GM21515 (cell line): Measurements from ENCODE around the gene PPM1F.
"Not testable (repeated sequence)": the region's sequence is repeated elsewhere in the genome, so short reads cannot be mapped to it uniquely, and the experiment has no call there.

ENCODE experiments used
- ATAC-seq: cut with Tn5 transposase; IDR thresholded peaks from one replicate; pipeline ENCODE4 v1.9.1; 2021; ENCODE audit not compliant: unreplicated experiment

The PPM1F gene

DNA sequence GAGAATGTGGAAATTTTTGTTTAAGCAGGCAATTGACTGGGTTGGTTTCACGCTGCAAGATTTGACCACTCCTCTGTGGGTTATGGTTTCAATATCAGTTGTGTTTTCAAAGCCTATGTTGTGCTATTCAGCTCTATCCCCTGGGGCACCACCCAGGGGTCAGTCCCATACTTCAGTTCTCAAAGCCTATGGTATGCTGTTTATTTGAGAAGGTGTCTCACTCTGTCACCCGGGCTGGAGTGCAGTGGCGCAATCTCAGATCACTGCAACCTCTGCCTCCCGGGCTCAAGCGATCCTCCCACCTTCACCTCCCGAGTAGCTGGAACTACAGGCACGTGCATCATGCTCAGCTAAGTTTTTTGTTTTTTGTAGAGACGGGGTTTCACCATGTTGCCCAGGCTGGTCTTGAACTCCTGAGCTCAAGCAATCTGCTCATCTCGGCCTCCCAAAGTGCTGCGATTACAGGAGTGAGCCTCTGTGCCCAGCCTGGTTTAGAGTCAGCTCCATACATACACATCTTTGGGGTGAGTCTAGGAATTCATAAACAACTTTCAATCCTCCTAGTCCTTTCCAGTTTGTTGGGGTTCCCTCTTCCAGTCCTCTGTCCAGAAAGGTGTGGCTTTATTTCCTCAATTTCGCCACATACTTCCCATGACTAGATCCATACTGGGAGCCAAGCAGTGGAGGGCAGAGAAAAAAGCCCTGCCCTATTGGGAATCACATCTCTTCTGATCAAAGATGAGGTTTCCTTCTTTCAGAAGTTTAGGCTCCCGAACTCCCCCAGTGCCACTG is 50.2 kb downstream of the PPM1F start:
- no peak for ATAC-seq

DNA sequence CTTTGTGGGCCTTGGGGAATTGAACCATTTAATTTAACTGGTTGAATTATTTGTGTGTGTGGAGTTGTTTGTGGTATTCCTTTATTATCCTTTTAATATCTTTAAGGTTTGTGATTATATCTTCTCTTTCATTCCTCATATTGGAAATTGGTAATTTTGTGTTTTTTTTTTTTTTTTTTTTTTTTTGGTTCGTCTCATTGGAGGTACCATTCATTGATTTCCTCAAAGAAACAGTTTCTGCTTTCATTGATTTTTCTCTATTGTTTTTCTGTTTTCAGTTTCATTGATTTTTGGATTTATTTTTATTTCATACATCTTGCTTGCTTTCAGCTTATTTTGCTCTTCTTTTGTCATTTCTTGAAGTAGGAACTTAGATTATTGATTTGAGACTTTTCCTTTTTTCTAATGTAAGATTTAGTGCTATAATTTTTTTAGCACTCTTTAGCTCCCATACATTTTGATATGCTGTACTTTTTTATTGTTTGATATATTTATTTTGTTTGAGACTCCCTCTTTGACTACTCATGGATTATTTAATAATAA is 54.2 kb downstream of the PPM1F start:
- ATAC-seq: no peak

DNA sequence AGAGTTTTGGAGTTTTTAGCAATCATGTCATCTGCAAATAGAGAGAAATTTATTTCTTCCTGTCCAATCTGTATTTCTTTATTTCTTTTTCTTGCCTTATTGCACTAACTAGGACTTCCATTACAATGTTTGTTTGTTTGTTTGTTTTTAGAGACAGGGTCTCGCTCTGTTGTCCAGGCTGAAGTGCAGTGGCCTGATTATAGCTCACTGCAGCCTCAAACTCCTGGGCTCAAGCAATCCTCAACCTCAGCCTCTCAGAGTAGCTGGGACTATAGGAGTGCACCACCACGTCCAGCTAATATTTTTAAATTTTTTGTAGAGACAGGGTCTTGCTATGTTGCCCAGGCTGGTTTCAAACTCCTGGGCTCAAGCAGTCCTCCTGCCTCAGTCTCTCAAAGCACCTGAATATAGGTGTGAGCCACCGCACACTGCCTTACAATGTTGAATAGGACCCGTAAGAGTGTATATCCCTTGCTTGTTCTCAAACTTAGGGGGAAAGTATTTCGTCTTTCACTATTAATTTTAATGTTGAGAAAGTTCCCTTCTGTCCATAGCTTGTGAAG is 55.6 kb downstream of the PPM1F start:
- no peak for ATAC-seq

DNA sequence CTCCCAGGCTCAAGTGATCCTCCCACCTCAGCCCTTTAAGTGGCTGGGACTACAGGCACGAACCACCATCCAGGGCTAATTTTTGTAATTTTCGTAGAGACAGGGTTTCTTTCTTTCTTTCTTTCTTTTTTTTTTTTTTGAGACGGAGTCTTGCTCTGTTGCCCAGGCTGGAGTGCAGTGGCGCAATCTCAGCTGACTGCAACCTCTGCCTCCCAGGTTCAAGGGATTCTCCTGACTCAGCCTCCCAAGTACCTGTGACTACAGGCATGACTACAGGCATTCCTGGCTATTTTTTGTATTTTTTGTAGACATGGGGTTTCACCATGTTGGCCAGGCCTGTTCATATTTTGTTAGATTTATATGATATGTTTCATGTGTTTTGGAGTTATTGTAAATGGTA is 56.4 kb downstream of the PPM1F start:
- not testable (repeated sequence) for ATAC-seq

DNA sequence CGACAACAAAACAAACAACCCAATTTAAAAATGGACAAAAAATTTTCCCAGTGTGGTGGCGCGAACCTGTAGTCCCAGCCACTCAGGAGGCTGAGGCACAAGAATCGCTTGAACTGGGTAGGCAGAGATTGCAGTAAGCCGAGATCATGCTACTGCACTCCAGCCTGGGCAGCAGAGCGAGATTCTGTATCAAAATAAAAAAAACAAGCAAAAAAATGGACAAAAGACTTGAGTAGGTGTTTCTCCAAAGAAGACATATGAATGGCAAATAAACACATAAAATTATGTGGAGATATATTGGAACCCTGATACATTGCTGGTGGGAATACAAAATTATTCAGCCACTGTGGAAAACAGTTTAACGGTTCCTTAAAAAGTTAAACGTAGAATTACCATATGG is 57.8 kb downstream of the PPM1F start:
- no peak for ATAC-seq

DNA sequence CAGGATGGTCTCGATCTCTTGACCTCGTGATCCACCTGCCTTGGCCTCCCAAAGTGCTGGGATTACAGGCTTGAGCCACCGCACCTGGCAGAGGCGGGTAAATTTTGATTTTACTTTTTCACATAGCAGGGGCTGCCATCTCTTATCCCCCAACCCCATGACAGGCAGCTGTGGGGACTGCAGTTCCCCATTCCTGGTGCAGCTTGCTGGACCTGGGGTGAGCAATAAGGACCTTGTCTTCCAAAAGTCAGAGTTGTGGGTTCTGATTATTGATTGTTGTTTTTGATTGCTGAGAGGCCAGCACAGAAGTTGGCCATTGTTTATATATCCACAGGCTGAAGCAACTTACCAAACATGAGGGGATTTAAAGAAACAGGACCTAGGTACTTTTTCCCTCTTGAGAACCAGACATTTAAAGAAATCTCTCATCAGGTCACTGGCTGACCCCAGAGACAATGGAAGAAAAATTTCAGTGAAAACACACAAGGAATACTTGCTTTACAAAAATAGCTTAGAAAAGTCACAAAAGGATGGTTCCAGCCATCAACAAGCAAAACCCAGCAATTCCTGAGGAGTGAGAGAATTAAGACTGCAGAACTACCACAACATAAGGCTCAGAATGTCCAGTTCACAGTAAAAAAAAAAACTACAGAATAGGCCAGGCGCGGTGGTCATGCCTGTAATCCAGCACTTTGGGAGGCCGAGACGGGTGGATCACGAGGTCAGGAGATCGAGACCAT is 63.2 kb downstream of the PPM1F start:
- ATAC-seq: no peak

DNA sequence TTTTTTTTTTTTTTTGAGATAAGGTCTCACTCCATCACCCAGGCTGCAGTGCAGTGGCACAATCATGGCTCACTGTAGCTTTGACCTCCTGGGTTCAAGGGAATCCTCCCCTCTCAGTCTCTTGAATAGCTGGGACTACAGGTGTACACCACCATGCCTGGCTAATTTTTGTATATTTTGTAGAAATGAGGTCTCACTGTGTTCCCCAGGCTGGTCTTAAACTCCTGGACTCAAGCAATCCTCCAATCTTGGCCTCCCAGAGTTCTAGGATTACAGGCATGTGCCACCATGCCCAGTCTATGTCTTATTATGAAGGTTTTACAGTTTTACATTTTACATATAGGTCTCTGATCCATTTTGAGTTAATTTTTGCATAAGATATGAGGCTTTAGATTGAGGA is 64.8 kb downstream of the PPM1F start:
- no peak for ATAC-seq

DNA sequence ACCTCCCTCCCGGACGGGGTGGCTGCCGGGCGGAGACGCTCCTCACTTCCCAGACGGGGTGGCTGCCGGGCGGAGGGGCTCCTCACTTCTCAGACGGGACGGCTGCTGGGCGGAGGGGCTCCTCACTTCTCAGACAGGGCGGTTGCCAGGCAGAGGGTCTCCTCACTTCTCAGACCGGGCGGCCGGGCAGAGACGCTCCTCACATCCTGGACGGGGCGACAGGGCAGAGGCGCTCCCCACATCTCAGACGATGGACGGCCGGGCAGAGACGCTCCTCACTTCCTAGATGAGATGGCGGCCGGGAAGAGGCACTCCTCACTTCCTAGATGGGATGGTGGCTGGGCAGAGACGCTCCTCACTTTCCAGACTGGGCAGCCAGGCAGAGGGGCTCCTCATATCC is 68.7 kb downstream of the PPM1F start:
- ATAC-seq: not testable (repeated sequence)

DNA sequence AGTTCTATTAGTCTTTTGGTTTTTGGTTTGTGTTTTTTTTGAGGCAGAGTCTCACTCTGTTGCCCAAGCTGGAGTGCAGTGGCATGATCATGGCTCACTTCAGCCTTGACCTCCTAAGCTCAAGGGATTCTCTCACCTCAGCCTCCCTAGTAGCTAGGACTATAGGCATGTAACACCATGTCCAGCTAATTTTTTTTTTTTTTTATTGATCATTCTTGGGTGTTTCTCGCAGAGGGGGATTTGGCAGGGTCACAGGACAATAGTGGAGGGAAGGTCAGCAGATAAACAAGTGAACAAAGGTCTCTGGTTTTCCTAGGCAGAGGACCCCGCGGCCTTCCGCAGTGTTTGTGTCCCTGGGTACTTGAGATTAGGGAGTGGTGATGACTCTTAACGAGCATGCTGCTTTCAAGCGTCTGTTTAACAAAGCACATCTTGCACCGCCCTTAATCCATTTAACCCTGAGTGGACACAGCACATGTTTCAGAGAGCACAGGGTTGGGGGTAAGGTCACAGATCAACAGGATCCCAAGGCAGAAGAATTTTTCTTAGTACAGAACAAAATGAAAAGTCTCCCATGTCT is 69.8 kb downstream of the PPM1F start:
- ATAC-seq: not testable (repeated sequence)

DNA sequence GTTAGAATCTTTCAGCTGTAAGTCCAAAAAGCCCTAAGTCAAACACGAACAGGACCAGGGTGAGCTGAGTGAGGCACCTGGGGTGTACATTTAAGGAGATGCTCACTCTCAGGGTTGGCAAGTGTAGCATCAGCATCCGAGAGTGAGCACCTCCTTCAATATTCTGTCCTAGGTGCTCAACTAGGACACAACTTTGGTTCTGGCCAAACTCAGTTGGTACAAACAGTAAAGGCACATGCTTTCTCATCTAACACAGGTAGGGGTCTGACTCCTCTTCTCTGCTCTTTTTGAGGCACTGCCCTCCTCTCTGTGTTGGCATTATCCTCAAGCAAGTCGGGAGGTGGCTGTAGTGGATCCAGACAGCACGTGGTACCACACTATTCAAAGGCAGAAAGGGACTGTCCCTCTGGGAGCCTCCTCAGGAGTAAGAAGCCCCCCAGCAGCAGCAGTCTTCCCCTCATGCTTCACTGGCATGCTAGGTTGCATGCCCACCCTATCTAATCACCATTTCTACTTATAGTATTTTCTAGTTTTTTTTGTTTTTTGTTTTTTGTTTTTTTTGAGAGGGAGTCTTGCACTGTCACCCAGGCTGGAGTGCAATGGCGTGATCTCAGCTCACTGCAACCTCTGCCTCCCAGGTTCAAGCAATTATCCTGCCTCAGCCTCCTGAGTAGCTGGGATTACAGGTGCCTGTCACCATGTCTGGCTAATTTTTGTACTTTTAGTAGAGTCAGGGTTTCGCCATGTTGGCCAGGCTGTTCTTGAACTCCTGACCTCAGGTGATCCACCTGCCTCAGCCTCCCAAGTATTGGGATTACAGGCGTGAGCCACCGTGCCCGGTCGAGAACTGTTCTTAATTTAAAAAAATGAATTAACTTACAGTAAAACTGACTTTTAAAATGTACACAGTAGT is 70.6 kb downstream of the PPM1F start:
- ATAC-seq: no peak

DNA sequence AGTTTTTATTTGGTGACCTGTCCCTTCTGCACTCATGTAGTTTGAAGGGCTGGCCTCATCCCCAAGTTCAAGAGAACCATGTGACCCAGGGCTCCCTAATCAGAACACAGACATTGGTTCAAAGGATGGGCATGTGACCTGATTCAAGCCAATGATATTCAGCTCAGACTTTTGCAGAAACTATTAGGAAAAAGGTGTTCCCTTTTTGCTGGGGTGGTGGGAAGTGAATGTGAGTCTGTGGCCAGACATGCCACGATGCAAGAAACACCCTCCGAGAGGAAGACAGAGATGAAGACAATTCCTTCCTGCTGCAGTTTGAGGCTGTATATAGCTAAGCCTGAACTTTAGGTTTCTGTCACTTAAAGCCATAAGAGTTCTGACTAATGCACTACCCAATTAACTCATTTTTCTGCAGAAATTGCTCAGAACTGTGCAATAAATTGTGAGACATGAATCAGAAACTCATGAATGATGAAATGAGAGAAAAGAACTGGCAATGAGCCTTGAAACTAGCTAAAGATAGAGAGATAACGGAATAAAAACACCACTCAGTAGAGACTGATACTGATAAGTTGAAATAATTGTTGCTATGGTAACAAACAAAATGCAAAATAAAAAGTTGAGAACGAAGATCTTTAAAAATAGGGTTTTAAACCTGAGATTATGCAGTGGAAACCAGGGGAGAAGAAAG is 76.0 kb downstream of the PPM1F start:
- ATAC-seq: no peak

DNA sequence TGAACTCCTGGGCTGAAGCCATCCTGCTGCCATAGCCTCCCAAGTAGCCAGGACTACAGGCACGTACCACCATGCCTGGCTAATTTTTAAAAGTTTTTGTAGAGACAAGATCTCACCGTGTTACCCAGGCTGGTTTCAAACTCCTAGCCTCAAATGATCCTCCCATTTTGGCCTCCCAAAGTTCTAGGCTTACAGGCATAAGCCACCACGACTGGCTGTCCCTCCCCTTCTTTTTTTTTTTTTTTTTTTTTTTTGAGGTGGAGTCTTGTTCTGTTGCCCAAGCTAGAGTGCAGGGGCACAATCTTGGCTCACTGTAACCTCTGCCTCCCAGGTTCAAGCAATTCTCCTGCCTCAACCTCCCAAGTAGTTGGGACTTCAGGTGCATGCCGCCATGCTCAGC is 77.7 kb downstream of the PPM1F start:
- ATAC-seq: not testable (repeated sequence)

DNA sequence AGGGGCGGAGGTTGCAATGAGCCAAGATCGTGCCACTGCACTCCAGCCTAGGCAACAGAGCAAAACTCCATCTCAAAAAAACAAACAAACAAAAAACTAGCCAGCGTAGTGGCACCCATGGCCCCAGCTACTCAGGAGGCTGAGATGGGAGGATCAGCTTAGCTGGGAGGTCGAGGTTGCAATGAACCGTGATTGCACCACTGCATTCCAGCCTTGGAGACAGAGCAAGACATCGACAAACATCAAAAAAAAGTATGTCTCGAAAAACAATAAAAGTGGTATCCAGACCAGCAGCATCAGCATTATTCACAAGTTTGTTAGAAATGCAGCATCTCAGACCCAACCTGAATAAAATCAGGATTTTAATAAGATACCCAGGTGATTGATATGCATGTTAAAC is 79.0 kb downstream of the PPM1F start:
- no peak for ATAC-seq

DNA sequence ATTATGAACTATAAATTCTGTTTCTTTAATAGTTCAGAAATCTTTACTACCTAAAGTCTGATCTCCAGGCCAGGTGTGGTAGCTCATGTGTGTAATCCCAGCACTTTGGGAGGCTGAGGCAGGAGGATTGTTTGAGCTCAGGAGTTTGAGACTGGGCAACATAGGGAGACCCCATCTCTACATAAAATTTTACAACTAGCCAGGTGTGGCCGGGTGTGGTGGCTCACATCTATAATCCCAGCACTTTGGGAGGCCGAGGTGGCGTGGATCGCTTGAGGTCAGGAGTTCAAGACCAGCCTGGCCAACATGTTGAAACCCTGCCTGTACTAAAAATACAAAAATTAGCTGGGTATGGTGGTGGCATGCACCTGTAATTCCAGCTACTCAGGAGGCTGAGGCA is 79.9 kb downstream of the PPM1F start:
- ATAC-seq: not testable (repeated sequence)
